ENCODE data around the gene ARHGAP12. TPM values are rescaled to one million over a fixed set of nuclear protein-coding genes. Genes with fewer than 3 reads are reported as not detected.

The ARHGAP12 gene
- total RNA-seq, 1 experiment from 2014 or later: 51.9 TPM

DNA sequence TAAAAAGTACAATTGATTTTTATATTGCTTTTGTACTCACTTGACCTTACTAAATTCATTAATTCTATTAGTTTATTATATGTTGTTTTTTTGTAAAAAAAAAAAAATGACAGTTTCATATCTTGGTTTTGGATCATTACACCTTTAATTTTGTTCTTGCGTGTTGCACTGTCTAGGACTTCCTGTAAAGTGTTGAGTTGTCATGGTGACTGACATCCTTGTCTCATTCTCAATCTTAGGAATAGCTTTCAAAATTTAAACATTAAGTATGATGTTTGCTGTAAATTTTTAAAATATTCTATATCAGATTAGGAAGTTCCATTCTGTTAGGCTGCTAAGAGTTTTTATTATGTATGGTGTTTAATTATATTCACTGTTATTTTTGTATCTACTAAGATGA is 139.1 kb downstream of the ARHGAP12 start:
- no peaks in the 10 kb centered on the region for H3K36me3 ChIP-seq (ENCODE audit: low read depth)
- POLR2A ChIA-PET (ENCODE audit: unreplicated experiment): no interaction called here
- no peaks in the 10 kb centered on the region for H3K4me1 ChIP-seq (replicated peaks; ENCODE audit: insufficient read depth)
- TF ChIP-seq, protein P1, sequence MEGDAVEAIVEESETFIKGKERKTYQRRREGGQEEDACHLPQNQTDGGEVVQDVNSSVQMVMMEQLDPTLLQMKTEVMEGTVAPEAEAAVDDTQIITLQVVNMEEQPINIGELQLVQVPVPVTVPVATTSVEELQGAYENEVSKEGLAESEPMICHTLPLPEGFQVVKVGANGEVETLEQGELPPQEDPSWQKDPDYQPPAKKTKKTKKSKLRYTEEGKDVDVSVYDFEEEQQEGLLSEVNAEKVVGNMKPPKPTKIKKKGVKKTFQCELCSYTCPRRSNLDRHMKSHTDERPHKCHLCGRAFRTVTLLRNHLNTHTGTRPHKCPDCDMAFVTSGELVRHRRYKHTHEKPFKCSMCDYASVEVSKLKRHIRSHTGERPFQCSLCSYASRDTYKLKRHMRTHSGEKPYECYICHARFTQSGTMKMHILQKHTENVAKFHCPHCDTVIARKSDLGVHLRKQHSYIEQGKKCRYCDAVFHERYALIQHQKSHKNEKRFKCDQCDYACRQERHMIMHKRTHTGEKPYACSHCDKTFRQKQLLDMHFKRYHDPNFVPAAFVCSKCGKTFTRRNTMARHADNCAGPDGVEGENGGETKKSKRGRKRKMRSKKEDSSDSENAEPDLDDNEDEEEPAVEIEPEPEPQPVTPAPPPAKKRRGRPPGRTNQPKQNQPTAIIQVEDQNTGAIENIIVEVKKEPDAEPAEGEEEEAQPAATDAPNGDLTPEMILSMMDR (conservative IDR thresholded peaks at IDR 0.05): no peak
- no peak for TF ChIP-seq EZH2 (IDR thresholded peaks at IDR 0.05; ENCODE audit: low read depth)
- H3K27me3 ChIP-seq (ENCODE audit: insufficient read depth, low read depth): no peaks in the 10 kb centered on the region
- intact Hi-C loops (cut with micrococcal nuclease; ENCODE audit: unreplicated experiment): no loop called here
- H2AFZ ChIP-seq: no peak overlapping the region
- CTCF ChIA-PET: no interaction called here
- H3F3A ChIP-seq (ENCODE audit: insufficient read depth, low read depth): no peaks in the 10 kb centered on the region
- H3K4me2 ChIP-seq: no peak overlapping the region
- DNase-seq: no peak
- no peaks in the 10 kb centered on the region for H3K79me2 ChIP-seq (ENCODE audit: low read depth)
- H3K4me3 ChIP-seq: no peak overlapping the region
- no peaks in the 10 kb centered on the region for H4K20me1 ChIP-seq (ENCODE audit: insufficient read depth)
- H3K9me3 ChIP-seq (ENCODE audit: insufficient read depth, low read depth): no peaks in the 10 kb centered on the region; the same call in 1 of the 2 replicates
- BruUV-seq (replicated peaks): no TSS peak
- H3K9me2 ChIP-seq (ENCODE audit: insufficient read depth): no peaks in the 10 kb centered on the region
- H3K27ac ChIP-seq: no peak overlapping the region

DNA sequence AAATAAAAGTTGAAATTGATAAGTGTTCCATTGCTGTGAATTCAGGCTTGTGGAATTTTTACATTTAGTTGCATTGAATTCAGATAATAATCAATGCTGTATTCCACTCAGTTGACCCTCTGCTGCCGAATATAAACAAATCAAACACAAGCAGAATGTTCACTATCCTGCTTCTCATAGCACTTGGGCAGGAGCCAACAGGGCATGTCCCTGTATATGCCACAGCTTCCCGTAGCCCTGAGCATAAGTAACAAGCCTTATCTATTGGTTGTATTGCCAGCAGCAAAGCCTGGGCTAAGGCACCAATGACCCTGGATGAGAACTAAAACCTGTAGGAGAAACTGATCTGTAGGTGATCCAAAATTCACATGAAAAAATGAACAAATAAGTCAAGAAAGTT is 145.9 kb downstream of the ARHGAP12 start:
- H3K79me2 ChIP-seq (ENCODE audit: low read depth): no peaks in the 10 kb centered on the region

DNA sequence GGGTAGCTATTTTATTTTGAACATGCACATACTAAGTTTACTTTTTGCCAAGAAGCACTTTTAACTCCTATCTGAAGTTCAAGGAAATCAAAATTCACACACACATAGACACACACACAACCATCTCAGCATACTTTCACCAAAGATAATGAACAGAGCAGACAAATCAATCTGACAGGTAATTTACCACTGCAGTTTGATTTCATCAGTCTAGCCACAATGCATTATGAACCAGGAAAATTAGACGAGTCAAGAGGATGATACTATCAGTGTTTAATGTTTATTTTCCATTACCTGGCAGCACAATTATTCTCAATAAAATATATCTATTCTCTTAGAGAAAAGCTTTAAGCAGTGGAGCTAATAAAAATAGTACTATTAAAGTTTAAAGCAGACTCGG is 147.9 kb downstream of the ARHGAP12 start:
- H3K27me3 ChIP-seq (ENCODE audit: insufficient read depth, low read depth): no peaks in the 10 kb centered on the region
- no peaks in the 10 kb centered on the region for H3K4me1 ChIP-seq (replicated peaks; ENCODE audit: insufficient read depth)
- H2AFZ ChIP-seq: no peak overlapping the region
- no peaks in the 10 kb centered on the region for H3K9me2 ChIP-seq (ENCODE audit: insufficient read depth)
- BruUV-seq (replicated peaks): no TSS peak
- no peaks in the 10 kb centered on the region for H4K20me1 ChIP-seq (ENCODE audit: insufficient read depth)
- intact Hi-C loops (cut with micrococcal nuclease; ENCODE audit: unreplicated experiment): no loop called here
- TF ChIP-seq, protein P1 (conservative IDR thresholded peaks at IDR 0.05): no peak
- no peak for TF ChIP-seq EZH2 (IDR thresholded peaks at IDR 0.05; ENCODE audit: low read depth)
- H3F3A ChIP-seq (ENCODE audit: insufficient read depth, low read depth): no peaks in the 10 kb centered on the region
- no peak overlapping the region for H3K4me3 ChIP-seq
- DNase-seq: no peak
- H3K4me2 ChIP-seq: no peak overlapping the region
- ChIA-PET CTCF (no interaction called here), POLR2A (ENCODE audit: unreplicated experiment) (no interaction called here)
- H3K27ac ChIP-seq: no peak overlapping the region
- H3K79me2 ChIP-seq (ENCODE audit: low read depth): no peaks in the 10 kb centered on the region
- H3K9me3 ChIP-seq (ENCODE audit: insufficient read depth, low read depth): no peaks in the 10 kb centered on the region
- H3K36me3 ChIP-seq (ENCODE audit: low read depth): no peaks in the 10 kb centered on the region

More for the DNA sequence above, 145.9 kb downstream of the ARHGAP12 start:
- no peaks in the 10 kb centered on the region for H3K4me1 ChIP-seq (replicated peaks; ENCODE audit: insufficient read depth)
- H3K9me2 ChIP-seq (ENCODE audit: insufficient read depth): no peaks in the 10 kb centered on the region
- POLR2A ChIA-PET (ENCODE audit: unreplicated experiment): interaction anchor here (0.6 kb wide), 1 partner anchor 916 kb away, joined by 4 read pairs; no protein-coding TSS in a partner anchor
- TF ChIP-seq, protein P1 (conservative IDR thresholded peaks at IDR 0.05): no peak
- no peak for TF ChIP-seq EZH2 (IDR thresholded peaks at IDR 0.05; ENCODE audit: low read depth)
- no peak overlapping the region for H3K27ac ChIP-seq
- no peaks in the 10 kb centered on the region for H3K9me3 ChIP-seq (ENCODE audit: insufficient read depth, low read depth)
- DNase-seq: no peak
- BruUV-seq (replicated peaks): no TSS peak
- H4K20me1 ChIP-seq (ENCODE audit: insufficient read depth): no peaks in the 10 kb centered on the region
- H3K36me3 ChIP-seq (ENCODE audit: low read depth): no peaks in the 10 kb centered on the region
- no peaks in the 10 kb centered on the region for H3K27me3 ChIP-seq (ENCODE audit: insufficient read depth, low read depth)
- no peaks in the 10 kb centered on the region for H3F3A ChIP-seq (ENCODE audit: insufficient read depth, low read depth)
- no peak overlapping the region for H3K4me2 ChIP-seq
- no peak overlapping the region for H3K4me3 ChIP-seq
- CTCF ChIA-PET: no interaction called here
- intact Hi-C loops (cut with micrococcal nuclease; ENCODE audit: unreplicated experiment): no loop called here
- H2AFZ ChIP-seq: no peak overlapping the region
